HG02678 (cell line): ENCODE measurements around the gene ADAM21.
"Not testable (repeated sequence)": the region's sequence is repeated elsewhere in the genome, so short reads cannot be mapped to it uniquely, and the experiment has no call there.

Source experiments
- ATAC-seq: cut with Tn5 transposase; IDR thresholded peaks from one replicate; pipeline ENCODE4 v1.9.1; 2021; ENCODE audit warnings: mild to moderate bottlenecking, moderate library complexity; ENCODE audit not compliant: unreplicated experiment

Gene ADAM21

DNA sequence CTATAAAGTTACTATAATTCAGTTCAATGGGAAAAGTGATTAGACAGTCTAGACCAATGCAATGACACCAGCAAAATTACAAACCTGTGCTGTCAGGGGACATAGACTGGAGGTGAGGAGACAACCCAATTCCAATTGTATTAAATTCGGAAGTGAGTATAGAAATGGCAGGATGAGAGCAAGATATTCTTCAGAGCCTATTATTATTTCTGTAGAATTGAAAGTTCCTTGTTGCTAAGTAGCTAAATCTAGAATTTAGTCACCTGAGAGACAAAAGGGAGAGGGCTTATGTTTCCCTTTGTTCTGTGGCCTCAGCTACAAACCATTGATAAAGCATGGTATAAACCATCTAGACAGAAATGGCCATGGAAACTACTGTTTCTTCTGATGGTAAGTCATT lies at the start of gene ADAM21:
ADAM21 (plus strand) TSS at position 301 of the 400 bp plus-strand sequence. CDS start 5,326 bp downstream, outside the sequence.
- no peak for ATAC-seq

DNA sequence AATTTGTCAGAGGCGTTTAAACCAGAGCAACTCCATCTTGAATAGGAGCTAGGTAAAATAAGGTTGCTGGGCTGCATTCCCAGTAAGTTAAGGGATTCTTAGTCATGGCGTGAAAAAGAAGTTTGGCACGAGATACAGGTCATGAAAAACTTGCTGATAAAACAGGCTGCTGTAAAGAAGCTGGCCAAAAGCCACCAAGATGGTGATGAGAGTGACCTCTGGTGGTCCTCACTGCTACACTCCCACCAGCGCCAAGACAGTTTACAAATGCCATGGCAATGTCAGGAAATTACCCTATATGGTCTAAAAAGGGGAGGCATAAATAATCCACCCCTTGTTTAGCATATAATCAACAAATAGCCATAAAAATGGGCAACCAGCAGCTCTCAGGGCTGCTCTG lies 48.6 kb upstream of the ADAM21 start:
- not testable (repeated sequence) for ATAC-seq

DNA sequence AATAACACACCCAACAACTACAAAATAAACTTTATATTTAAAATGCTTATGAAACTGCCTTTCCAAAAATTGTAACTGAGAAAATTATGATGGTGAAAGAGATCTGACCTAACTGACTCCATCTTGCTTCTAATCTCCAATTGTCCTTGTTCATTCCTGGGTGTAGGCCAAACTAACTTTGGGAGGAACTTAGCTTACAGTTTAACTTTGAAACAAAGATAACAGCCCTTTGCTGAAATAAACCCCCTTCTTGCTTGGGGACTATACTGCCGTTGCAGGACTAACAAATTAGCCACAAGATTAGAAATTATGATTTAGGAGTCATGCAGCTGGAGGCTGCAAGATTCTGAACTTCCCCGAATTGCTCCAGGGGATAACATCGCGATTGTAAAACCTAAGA lies 45.8 kb upstream of the ADAM21 start:
- not testable (repeated sequence) for ATAC-seq

DNA sequence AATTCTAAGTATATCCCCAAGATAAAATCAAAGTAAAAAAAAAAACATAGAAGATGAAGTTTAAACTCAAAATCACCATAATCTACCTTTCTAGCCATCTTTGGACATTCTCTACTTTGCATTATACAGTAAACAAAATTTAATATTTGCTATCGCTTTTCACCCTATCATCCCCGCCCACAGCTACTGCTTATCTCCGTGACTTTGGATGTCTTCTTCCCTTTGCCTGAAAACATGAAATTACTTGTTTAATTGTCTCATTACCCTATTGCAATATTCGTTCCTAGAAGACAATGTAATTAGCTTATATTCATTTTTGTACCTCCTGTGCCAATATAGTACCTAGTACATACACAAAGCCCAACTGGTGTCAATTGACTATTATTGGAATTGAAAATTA lies 44.4 kb upstream of the ADAM21 start:
- ATAC-seq: no peak

DNA sequence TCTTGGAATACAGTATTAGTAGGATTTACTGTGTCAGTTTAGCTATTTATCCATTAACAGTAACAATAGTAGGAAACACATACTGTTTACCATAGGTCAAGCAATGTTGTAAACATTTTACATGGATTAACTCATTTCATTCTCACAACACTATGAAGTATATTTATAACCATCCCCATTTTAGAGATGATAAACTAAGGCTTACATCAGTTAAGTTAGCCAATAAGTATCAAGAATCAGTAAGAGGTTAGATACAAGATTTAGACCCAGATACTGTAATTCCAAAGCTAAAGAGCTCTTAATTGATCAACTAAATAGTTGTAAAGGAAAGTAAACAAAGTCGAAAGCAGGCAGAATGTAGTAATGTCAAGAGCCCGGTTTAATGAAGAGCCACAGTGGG lies 36.2 kb upstream of the ADAM21 start:
- ATAC-seq: no peak

DNA sequence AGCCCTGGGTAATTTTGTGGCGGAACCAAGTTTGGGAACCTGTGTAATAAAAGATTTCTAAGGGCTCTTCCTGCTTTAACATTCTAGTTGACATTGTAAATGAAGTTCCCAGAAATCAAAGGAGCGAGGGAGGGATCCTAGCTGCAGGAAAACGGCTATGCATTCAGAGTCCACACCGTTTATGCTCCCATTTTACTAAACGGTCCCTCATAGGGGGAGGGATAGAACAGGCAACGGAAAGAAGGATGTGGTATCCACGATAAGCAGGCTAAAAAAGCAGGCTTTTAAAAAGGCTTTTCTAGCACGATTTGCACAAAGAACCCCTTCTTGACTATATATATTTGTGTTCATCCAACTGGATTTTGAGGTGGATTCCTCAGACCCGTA lies 35.6 kb upstream of the ADAM21 start:
- no peak for ATAC-seq

DNA sequence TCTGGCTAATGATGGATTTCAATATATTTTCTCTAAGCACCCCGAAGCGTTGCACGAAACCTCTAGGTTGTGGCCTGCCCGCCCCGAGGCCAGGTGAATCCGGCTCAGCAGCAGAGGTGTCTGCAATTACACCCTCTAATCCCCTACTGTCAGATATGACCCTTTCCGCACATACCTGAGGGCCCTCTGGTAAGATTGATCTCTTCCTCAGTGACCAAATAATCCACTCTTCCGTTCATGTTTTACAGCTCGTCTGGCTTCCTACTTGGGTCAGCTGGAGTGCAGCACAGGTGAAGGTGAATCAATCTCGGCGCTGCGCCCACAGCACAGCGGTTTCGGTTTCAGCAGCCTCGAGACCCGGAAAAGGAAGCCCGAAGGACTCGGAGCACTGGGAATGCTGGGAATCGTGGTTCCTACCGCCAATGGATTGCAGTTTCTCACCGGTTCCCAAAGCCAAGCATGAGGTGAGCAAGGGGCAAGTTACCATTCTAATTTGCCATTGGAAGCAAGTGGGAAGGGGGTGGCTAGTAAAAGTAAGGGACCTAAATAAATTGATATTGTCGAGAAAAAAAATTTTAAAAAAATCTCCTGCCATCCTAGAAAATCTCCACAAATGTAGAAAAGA lies 35.1 kb upstream of the ADAM21 start, which contains the start of gene SYNJ2BP:
SYNJ2BP (minus strand) TSS at position 366 of the 625 bp plus-strand sequence; CDS start at position 239, 127 bp downstream.
- ATAC-seq: no peak

DNA sequence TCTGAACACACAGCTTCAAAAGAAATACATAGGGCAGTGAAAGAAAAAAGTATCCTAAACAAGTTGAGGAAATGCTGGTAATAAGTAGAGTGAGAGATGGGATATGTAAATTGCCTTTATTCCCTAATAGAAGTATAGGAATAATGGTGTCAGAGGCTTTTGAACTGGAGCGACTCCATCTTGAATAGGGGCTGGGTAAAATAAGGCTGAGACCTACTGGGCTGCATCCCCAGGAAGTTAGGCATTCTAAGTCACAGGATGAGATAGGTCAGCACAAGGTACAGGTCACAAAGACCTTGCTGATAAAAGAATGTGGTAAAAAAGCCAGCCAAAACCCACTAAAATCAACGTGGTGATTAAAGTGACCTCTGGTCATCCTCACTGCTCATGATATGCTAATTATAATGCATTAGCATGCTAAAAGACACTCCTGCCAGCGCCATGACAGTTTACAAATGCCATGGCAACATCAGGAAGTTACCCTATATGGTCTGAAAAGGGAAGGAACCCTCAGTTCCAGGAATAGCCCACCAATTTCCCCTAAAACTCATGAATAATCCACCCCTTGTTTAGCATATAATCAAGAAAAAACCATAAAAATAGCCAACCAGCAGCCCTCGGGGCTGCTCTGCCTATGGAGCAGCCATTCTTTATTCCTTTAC lies 32.6 kb upstream of the ADAM21 start:
- not testable (repeated sequence) for ATAC-seq

DNA sequence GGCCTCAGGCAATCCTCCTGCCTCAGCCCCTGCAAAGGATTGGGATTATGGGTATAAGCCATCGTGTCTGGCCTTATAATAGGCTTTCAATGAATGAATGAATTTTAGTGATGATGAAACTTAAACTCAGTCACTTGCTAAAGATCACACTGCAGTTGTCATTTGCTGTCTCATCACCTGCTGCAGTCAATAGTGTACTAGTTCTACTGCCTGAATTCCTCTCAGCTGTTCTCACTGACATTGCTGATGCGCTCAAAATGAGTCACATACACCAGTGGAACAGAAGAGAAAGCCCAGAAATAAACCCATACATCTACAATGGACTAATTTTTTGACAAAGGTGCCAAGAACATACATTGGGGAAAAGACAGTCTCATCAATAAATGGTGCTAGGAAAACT lies 29.4 kb upstream of the ADAM21 start:
- ATAC-seq: no peak

DNA sequence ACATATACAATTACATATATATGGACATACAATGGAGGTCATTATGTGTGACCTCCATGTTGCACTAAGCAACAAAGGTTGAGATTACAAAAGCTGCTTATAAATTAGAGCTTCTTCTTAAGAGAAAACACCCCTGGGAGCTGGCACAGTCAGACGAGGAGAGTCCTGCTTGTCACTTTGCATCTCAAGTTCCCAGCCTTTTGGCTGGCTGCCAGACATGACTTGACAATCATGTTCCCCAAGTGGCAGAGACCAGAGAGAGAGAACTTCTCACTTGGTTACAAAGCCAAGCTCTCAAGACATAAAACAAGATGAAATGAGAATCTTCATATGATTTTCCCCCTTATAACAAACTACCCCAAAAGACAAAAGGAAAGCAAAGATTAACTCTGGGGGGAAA lies 26.6 kb upstream of the ADAM21 start:
- no peak for ATAC-seq

DNA sequence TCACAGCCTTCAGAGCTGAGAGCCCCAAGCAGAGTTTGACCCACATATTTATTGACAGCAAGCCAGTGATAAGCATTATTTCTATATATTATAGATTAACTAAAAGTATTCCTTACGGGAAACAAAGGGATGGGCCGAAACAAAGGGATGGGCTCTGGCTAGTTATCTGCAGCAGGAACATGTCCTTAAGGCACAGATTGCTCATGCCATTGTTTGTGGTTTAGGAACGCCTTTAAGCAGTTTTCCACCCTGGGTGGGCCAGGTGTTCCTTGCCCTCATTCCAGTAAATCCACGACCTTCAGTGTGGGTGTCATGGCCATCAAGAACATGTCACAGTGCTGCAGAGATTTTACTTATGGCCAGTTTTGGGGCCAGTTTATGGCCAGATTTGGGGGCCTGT lies 25.4 kb upstream of the ADAM21 start:
- not testable (repeated sequence) for ATAC-seq

DNA sequence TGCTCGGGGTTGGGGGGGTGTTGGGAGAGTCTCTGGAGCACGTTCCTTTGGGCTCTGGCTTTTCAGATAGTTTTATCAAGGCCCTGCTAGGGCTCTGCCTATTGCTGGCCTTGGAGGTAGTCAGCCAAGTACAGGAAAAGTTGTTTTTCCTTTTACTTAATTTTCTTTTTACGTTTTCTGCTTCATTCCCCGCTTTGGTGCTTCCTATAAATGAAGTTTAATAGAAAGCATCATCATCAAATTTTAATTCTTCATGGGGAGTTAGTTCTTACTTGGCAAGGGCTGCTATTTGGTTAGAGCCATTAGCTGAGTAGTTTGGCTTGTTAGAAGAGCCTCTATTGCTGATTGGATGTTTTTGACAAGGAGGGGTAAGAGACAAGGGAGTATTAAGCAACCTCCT lies 15.1 kb upstream of the ADAM21 start:
- ATAC-seq: no peak

DNA sequence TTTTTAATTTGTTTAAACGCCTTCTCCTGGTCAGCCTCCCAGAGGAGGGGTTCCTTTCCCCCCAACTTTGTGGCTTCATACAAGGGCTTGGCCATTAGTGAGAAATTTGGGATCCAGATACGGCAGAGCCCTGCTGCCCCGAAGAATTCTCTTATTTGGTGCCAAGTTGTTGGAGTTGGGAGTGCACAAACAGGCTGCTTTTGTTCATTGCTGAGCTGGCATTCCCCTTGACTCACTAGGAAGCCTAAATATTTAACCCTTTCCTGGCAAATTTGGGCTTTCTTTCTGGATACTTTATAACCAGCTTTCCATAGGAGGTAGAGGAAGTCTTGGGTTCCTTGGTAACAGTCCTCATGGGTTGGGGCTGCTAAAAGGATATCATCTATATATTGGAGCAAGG lies 10.3 kb upstream of the ADAM21 start:
- no peak for ATAC-seq

DNA sequence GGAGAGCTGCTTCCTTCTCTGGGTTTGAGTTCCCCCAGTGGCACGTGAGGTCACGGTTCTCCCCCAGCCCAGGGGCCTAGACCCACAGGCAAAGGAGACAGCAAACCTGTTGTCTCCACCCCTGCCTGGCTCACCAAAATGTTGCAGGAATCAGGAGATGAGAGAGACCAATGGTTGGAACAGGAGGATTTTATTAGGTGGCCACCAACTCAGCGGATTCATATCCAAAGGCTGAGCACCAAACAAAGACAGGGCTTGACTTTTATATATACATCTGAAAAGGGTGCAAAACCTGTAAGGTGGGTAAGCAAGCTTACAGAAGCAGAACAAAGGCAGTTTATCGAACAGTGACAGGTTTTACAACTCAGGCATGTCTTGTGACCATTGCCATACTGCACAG lies 9.2 kb upstream of the ADAM21 start:
- no peak for ATAC-seq

DNA sequence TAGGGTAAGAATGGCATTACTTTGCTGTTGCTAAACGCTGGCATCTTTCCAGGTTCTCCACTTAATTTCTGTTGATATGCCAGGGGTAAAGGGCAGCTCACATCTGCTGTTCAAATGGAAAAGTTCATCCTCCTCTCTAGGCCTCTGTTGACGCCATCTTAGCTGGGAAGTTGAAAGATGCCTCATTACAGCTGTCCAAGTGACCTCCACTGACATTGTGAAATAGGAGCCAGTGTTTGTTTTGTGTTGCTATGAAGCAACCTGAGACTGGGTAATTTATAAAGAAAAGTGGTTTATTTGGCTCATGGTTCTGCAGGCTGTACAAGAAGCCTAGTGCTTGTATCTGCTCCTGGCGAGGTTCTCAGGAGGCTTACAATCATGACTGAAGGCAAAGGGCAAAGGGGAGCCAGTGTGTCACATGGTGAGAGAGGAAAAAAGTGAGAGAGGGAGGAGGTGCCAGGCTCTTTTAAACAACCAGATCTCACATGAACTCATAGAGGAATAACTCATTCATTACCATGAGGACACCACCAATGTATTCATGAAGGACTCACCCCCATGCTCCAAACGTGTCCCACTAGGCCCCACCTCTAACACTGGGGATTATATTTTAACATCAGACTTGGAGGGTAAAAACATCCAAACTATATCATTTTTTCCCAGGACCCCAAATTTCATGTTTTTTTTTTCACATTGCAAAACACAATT lies 3.2 kb upstream of the ADAM21 start:
- ATAC-seq: no peak

DNA sequence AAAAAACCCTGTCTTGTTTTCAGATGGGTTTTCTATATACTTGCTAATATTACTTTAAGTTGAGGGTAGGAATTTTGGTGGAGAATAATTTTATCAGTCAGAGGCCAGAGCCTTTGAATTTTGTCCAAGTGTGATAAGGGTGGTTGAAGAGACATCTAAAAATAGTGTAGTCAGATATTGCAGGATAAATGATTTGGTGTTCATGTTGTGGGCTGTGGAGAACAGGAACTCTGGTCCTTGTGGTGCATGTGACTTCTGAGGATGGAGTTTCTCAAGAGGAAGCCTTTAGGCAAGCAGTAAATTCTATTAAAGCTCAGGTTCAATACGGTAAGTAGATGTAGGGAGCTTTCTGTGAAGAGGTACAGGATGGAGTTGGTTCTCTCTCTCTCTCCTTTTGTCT lies 2.8 kb downstream of the ADAM21 start:
- no peak for ATAC-seq

DNA sequence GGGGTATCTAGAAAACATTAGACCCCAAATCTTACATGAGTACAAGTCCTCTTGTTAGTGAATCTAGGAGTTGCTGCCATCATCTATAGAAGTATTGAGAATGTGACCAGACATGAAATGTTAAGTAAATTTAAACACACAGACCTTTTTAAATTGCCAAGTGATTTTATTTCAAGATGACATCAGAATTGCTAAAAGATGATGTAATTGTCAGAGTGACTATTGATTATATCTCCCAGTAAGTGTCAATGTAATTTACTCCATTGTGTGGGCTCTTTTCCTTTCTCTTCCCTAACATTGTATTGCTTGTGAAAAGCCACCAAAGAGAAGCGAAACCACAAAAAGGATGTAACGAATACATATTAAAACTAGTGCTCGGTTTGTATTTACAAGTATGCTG lies 16.8 kb downstream of the ADAM21 start:
- no peak for ATAC-seq

DNA sequence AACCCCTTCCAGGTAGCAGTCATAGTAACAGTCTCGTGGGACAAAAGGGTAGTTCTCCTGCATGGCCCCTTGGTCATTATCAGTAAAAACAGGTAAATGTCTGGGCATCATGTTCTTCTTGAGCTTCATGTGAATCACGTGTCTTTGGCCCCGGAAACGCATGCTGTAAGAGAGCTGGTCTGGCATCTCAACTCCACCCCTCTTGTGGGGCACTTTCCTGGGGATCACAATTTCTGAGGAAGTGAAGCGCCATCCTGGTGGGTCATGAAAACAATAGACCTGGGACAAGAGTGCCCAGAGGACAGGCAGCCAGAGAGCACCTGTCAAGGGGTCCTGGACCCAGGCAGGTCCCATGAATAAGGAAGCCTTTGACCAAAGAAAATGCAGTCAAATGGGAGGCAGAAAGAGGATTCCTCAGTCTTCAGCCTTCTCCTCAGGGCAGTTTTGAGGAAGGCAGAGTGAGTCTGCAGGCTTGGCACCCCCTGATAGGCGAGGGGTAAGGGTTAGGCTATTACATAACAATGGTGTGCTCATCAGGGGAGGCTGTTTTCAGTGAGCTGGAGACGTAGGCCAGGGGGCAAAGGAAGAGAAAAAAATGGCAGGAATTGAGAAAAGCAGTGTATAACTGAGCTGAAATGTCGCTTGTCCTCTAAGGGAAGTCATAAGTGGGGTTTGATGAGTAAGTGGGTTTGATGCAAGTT lies 19.0 kb downstream of the ADAM21 start:
- not testable (repeated sequence) for ATAC-seq

DNA sequence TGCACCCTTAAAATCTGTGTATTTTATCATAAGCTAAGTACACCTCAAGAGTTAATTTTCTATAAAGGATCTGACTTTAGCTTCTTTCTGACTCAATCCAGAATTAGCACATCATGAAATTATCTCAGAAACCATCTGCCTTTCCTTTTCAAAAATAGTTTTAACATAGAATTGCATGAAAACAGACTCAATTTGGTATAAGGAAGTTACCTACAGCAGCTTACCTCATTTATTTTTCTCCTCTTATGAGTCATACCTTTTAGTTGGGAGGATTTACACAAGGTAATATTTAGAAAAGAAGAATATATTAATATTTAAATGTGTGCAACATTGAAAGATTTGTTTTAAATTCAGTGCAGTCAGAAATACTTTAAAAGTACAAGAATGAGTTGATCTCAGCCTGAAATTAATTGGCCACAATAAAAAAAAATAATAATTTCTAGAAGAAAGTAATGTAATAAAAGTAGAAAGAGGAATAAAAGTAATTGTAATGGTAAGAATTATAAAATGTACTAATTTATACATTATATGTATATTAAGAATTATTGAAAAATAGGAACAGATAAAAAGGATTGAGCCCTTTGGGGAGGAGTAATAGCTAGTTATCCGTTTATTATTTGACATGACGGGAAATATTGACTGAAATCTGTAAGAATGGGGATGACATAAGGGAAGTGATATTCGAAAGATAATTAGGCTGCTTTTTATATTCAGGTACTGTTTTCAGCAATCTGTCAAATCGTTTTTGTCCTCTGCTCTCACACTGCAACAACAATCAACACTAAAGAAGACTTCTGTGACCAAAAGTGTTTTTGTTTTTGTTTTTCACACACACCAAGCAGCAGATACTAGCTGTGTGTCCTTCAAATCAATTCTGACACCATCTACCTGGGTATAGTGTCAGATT lies 20.5 kb downstream of the ADAM21 start:
- no peak for ATAC-seq

DNA sequence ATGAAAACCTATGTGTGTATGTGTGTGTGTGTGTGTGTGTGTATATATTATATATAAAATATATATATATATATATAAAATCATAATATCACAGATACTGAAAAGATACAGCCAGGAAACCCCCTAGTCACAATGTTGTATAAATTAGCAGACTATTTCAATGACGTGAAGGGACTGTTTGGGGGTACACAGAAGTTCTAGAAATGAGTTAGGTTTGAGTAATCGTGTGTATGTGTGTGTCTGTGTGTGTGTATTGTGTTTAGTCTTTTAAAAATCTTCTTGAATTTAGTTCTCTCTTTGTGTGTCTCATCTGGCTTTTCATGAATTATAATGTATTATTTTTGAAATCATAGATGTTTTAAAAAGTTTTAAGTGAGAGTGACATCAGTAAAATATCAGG lies 21.9 kb downstream of the ADAM21 start:
- ATAC-seq: no peak
